K562 (cell line): Measurements from ENCODE around the gene FOXS1. TPM values are rescaled to one million over a fixed set of nuclear protein-coding genes. Genes with fewer than 3 reads are reported as not detected.
A peak's percentile ranks its signal among the peaks of the same experiment; 100 is the strongest.

Source experiments
- ATAC-seq: fragments of 200-7000 bp; cut with Tn5 transposase; 3 replicates; pipeline ENCODE4 v1.9.1; 2020; ENCODE audit warnings: moderate library complexity
- BruUV-seq: library from RNA; stranded (reverse); fragments of 400-500 nt; replicated peaks from 2 replicates; lab custom pipeline; 2021; lab: Mats Ljungman, UMichigan
- CTCF ChIA-PET: fragments of 300-600 bp; formaldehyde crosslinking; extraction: SDS; loops from one replicate; lab custom pipeline; 2021; ENCODE audit warnings: low intra/inter-chr PET ratio; lab: Yijun Ruan, JAX
- POLR2A ChIA-PET: fragments of 300-600, 350-650 bp; sonication (Branson Sonifier 250); formaldehyde crosslinking; extraction: SDS; loops from one replicate; lab custom pipeline; 2021; ENCODE audit warnings: antibody characterized with exemption, inconsistent platforms; lab: Yijun Ruan, JAX
- DNase-seq, 4 experiments: peaks; one replicate each; pipeline versions ENCODE4 v3.0.0 to v3.0.0-alpha.2; 2011 to 2018; ENCODE audit warnings: low spot score in 3 of 4, mixed read lengths in 3 of 4; ENCODE audit errors: extremely low read depth in 1 of 4
- FAIRE-seq: peaks from 2 replicates; lab custom pipeline; 2011; peaks lifted over from hg19 to GRCh38; lab: Jason Lieb, UNC
- H2AFZ ChIP-seq: 2 replicates; pipeline ENCODE4 v1.6.0; 2011; ENCODE audit warnings: low read depth, low read length, control low read depth, inconsistent platforms
- H3K27ac ChIP-seq: fragments of 200-600 bp; 3 replicates; pipeline ENCODE4 v1.8.0; 2011; ENCODE audit warnings: low read depth, mild to moderate bottlenecking, control low read depth, inconsistent platforms, low read length, moderate library complexity, mixed read lengths; ENCODE audit errors: extremely low read depth
- H3K27me3 ChIP-seq, 2 experiments: fragments of 300-600 bp in 1 of 2; 2 replicates in 1 of 2; 3 replicates in 1 of 2; pipeline versions ENCODE4 v1.6.0 to v1.8.0; 2011; ENCODE audit warnings: inconsistent platforms in 2 of 2, low read length in 2 of 2, mild to moderate bottlenecking in 1 of 2, mixed read lengths in 1 of 2, moderate library complexity in 1 of 2; ENCODE audit not compliant: control insufficient read depth in 2 of 2, insufficient read depth in 2 of 2
- H3K36me3 ChIP-seq: fragments of 300-600 bp; 3 replicates; pipeline ENCODE4 v1.8.0; 2011; ENCODE audit warnings: mild to moderate bottlenecking, low read length, inconsistent platforms; ENCODE audit not compliant: control insufficient read depth, insufficient read depth
- H3K4me1 ChIP-seq, 2 experiments: fragments of 200-600 bp in 1 of 2; replicated peaks in 1 of 2; 2 replicates in 1 of 2; 3 replicates in 1 of 2; pipeline versions ENCODE4 v1.5.1 to v1.8.0; 2011; ENCODE audit warnings: inconsistent platforms in 2 of 2, low read length in 2 of 2, mild to moderate bottlenecking in 1 of 2, mixed read lengths in 1 of 2, moderate library complexity in 1 of 2; ENCODE audit not compliant: control insufficient read depth in 2 of 2, insufficient read depth in 2 of 2
- H3K4me2 ChIP-seq: 2 replicates; pipeline ENCODE4 v1.6.1; 2011; ENCODE audit warnings: low read length, control low read depth, inconsistent platforms, mixed read lengths; ENCODE audit not compliant: insufficient read depth
- H3K4me3 ChIP-seq: fragments of 200-600 bp; sonication (generic), shearing (Covaris generic); 2 replicates; pipeline ENCODE4 v1.5.1; 2016; ENCODE audit warnings: control low read depth, inconsistent platforms
- H3K79me2 ChIP-seq: fragments of 200-600 bp; 3 replicates; pipeline ENCODE4 v1.8.0; 2011; ENCODE audit warnings: low read length, inconsistent platforms; ENCODE audit not compliant: control insufficient read depth, insufficient read depth
- H3K9ac ChIP-seq, 2 experiments: 2 replicates each; pipeline versions ENCODE4 v1.6.0 to v1.6.1; 2011; ENCODE audit warnings: low read depth in 2 of 2, low read length in 2 of 2, control low read depth in 1 of 2, inconsistent platforms in 1 of 2, mild to moderate bottlenecking in 1 of 2, mixed read lengths in 1 of 2; ENCODE audit not compliant: insufficient read depth in 1 of 2
- H3K9me1 ChIP-seq: one replicate; pipeline ENCODE4 v1.6.0; 2011; ENCODE audit warnings: inconsistent platforms, mild to moderate bottlenecking, low read length, moderate library complexity; ENCODE audit not compliant: control insufficient read depth, insufficient read depth
- H3K9me3 ChIP-seq: replicated peaks from 2 replicates; pipeline ENCODE4 v1.5.1; 2011; ENCODE audit warnings: low read depth, low read length, inconsistent platforms; ENCODE audit not compliant: control insufficient read depth, insufficient read depth
- H4K20me1 ChIP-seq: replicated peaks from 2 replicates; pipeline ENCODE4 v1.6.1; 2011; ENCODE audit warnings: low read length, inconsistent platforms, mixed read lengths; ENCODE audit not compliant: control insufficient read depth, insufficient read depth
- BRCA1 ChIP-seq, 2 experiments: fragments of 450-650 bp in 1 of 2; sonication (generic) in 1 of 2; formaldehyde crosslinking in 1 of 2; IDR thresholded peaks; 2 replicates each; pipeline versions ENCODE4 v1.5.0 to v1.6.1; 2017 to 2020; ENCODE audit warnings: mild to moderate bottlenecking in 1 of 2, missing genetic modification reagents in 1 of 2
- CCAR2 ChIP-seq: fragments of 200-400 bp; formaldehyde crosslinking; IDR thresholded peaks from 2 replicates; pipeline ENCODE4 v1.6.1; 2017; ENCODE audit warnings: mild to moderate bottlenecking, low read depth, low read length
- FOSL1 ChIP-seq: fragments of 200-800 bp; sonication (Bioruptor generic); conservative IDR thresholded peaks from 2 replicates; pipeline ENCODE4 v1.6.1; 2016; ENCODE audit warnings: missing genetic modification characterization, missing compliant biosample characterization
- FOXJ2 ChIP-seq: fragments of 200-800 bp; sonication (Bioruptor generic); IDR thresholded peaks from 2 replicates; pipeline ENCODE4 v1.6.1; 2016; ENCODE audit warnings: missing genetic modification characterization, missing compliant biosample characterization
- HEY1 ChIP-seq: fragments of 250-450 bp; sonication (Bioruptor Pico); IDR thresholded peaks from 2 replicates; pipeline ENCODE4 v1.5.0; 2020; ENCODE audit warnings: mild to moderate bottlenecking, moderate library complexity, borderline replicate concordance
- IRF2 ChIP-seq: sonication (generic); formaldehyde crosslinking; IDR thresholded peaks from 2 replicates; pipeline ENCODE4 v1.8.1; 2022; ENCODE audit warnings: mild to moderate bottlenecking, missing genetic modification reagents
- JUND ChIP-seq, 2 experiments: IDR thresholded peaks; 2 replicates in 1 of 2; 3 replicates in 1 of 2; pipeline ENCODE4 v1.6.1; 2011; ENCODE audit warnings: borderline replicate concordance in 2 of 2, low read depth in 2 of 2, low read length in 2 of 2, improper control_type of control experiment in 1 of 2, missing biosample characterization in 1 of 2, missing genetic modification characterization in 1 of 2, missing genetic modification reagents in 1 of 2
- MTA1 ChIP-seq: fragments of 450-650 bp; IDR thresholded peaks from 2 replicates; pipeline ENCODE4 v1.6.1; 2017; ENCODE audit warnings: borderline replicate concordance
- PHF20 ChIP-seq: fragments of 450-650 bp; IDR thresholded peaks from 2 replicates; pipeline ENCODE4 v1.6.1; 2018; ENCODE audit not compliant: partially characterized antibody
- ZNF121 ChIP-seq: sonication (generic); formaldehyde crosslinking; conservative IDR thresholded peaks from 2 replicates; pipeline ENCODE4 v1.8.0; 2022; ENCODE audit warnings: missing genetic modification reagents
- ZNF263 ChIP-seq: sonication (generic); formaldehyde crosslinking; IDR thresholded peaks from 2 replicates; pipeline ENCODE4 v1.8.0; 2022; ENCODE audit warnings: mild to moderate bottlenecking, missing genetic modification reagents, borderline replicate concordance
- ZNF282 ChIP-seq: sonication (generic); formaldehyde crosslinking; IDR thresholded peaks from 2 replicates; pipeline ENCODE4 v1.8.1; 2023; ENCODE audit warnings: missing genetic modification reagents
- WGBS: fragments of 100-300 bp; shearing (Covaris generic); methylation state at CpG from one replicate; pipeline ENCODE4 v1.1.6; 2016; ENCODE audit warnings: low coverage, mixed read lengths; ENCODE audit not compliant: insufficient coverage; ENCODE audit errors: missing lambda C conversion rate; 5-methylcytosine and 5-hydroxymethylcytosine counted together
- in situ Hi-C: fragments of 300-500 bp; cut with MboI; formaldehyde crosslinking; loops from 4 replicates; pipeline ENCODE4 v1.15.0; 2018; ENCODE audit warnings: inconsistent platforms, mixed read lengths
- intact Hi-C: fragments of 100-400 bp; cut with micrococcal nuclease; formaldehyde crosslinking; loops from 2 replicates; pipeline ENCODE4 v1.14.2; 2022
- polyA plus RNA-seq, 8 experiments: library from polyadenylated mRNA; depleted of rRNA in 4 of 8; stranded (reverse) in 5 of 8; unstranded in 3 of 8; fragments of >200 nt; fragmentation: Nextera tagmentation in 2 of 8; fragmentation: Illumina TruSeq in 1 of 8; extraction: Ambion mirVana in 2 of 8; extraction: Trizol in 1 of 8; gene quantifications; 2 replicates each; pipeline versions ENCODE4 v1.2.1 to v1.2.3, GENCODE V29; 2011 to 2014; ENCODE audit warnings: inconsistent platforms in 1 of 8, missing spikeins in 1 of 8
- total RNA-seq, 7 experiments: library from RNA; depleted of rRNA in 6 of 7; stranded (reverse); fragments of >200 nt in 6 of 7; fragmentation: Illumina TruSeq in 2 of 7; extraction: Trizol in 2 of 7; gene quantifications; 2 replicates each; pipeline versions ENCODE4 v1.2.1 to v1.2.3, GENCODE V29; 2011 to 2021; ENCODE audit warnings: low replicate concordance in 1 of 7
- TF ChIP-seq, protein P1 (sequence below): fragments of 250-450 bp; sonication (Bioruptor Pico); IDR thresholded peaks from 2 replicates; pipeline ENCODE4 v1.8.0; 2022; ENCODE audit warnings: inconsistent platforms, mild to moderate bottlenecking, moderate library complexity, borderline replicate concordance
- TF ChIP-seq, protein P2 (sequence below), 2 experiments: fragments of 450-650 bp; IDR thresholded peaks; 2 replicates each; pipeline ENCODE4 v1.6.1; 2018; ENCODE audit warnings: mild to moderate bottlenecking in 2 of 2, low read depth in 1 of 2; ENCODE audit not compliant: partially characterized antibody in 2 of 2

FOXS1 gene
- total and polyA plus RNA-seq, 9 of the 15 experiments (the other 6 are each of a cell fraction or from before 2014, with no cell fraction given) = not detected

DNA sequence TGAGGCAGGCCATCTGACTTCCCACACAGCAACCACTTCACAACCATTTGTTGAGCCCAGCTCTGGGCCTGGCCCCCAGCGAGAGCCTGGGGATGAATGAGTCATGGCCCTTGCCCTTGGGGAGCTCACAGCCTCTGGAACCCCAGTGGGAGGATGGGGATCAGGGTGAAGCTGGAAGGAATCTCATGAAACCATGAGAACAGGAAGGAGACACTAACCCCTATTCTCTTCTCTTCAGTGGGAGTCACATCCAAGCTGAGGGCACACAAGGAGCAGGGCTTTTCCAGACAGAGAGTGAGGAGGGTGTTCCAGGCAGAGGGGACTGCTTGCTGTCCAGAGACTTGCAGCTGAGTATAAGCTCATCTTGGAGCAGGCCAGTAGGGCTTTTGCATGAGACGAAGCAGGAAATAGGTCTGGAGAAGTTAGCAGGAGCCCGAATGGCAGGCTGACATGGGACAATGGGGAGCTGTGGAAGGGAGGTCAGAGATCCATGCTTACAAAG is 7.5 kb downstream of the FOXS1 start:
- no TSS peak for BruUV-seq
- ChIA-PET POLR2A (interaction anchor here (0.6 to 1.3 kb wide), 6 partner anchors 9 to 272 kb away, joined by 3 to 4 read pairs (median 3); partner anchors contain the start of gene PDRG1), CTCF (interaction anchor here (1.3 kb wide), 1 partner anchor 9 kb away, joined by 3 read pairs; no protein-coding TSS in a partner anchor)
- FAIRE-seq = no peak
- Histone ChIP-seq H3K4me3 (no peak overlapping the region), H3K4me1 (peaks cover 35 to 60% of the 10 kb centered on the region in 2 experiments), H3K4me2 (no peak overlapping the region), H3K9me1 (no peaks in the 10 kb centered on the region), H3K27ac (no peak overlapping the region), H3K9ac (peak overlapping the region in 1 of 2 experiments; percentile 78; a peak in 1 of 4 replicates), H3K79me2 (no peaks in the 10 kb centered on the region), H2AFZ (peak overlapping the region; percentile 40; the same call in 1 of the 2 replicates), H3K36me3 (no peaks in the 10 kb centered on the region), H3K27me3 (no peaks in the 10 kb centered on the region; a peak in 1 of 5 replicates), H4K20me1 (0 out of 2 replicates have a peak, but pooled peaks cover 6% of the 10 kb centered on the region), H3K9me3 (no peaks in the 10 kb centered on the region)
- WGBS = 33% methylated on average over 3 of the region's 3 CpGs
- no peak for ATAC-seq
- peak; percentile 26 to 57 (median 37) for DNase-seq
- in situ Hi-C loops = loop anchor here (25.0 kb wide), 1 partner anchor 824 kb away; the partner anchor contains the start of gene C20orf203
- intact Hi-C loops = loop anchor here (5.0 kb wide), 1 partner anchor 276 kb away; no protein-coding TSS in a partner anchor
- TF ChIP-seq MTA1 (no peak), PHF20 (no peak), FOXJ2 (no peak), ZNF282 (no peak), IRF2 (CRISPR knock-in tag) (no peak), ZNF263 (peak; percentile 94), JUND (IDR thresholded peaks at IDR 0.05; ENCODE audit: borderline replicate concordance, low read depth, low read length) (peak; percentile 55; the same call in 1 of the 2 replicates), JUND (tag; IDR thresholded peaks at IDR 0.05; ENCODE audit: borderline replicate concordance, low read depth, low read length) (peak; percentile 35; the same call in 1 of the 3 replicates), ZNF121 (CRISPR knock-in tag) (no peak), BRCA1 (IDR thresholded peaks at IDR 0.05) (no peak), BRCA1 (CRISPR knock-in tag; IDR thresholded peaks at IDR 0.05) (no peak), CCAR2 (no peak), FOSL1 (0 out of 2 replicates have a peak, but pooled peaks have one; percentile 29), HEY1 (CRISPR knock-in tag) (no peak)
- TF ChIP-seq, protein P1, sequence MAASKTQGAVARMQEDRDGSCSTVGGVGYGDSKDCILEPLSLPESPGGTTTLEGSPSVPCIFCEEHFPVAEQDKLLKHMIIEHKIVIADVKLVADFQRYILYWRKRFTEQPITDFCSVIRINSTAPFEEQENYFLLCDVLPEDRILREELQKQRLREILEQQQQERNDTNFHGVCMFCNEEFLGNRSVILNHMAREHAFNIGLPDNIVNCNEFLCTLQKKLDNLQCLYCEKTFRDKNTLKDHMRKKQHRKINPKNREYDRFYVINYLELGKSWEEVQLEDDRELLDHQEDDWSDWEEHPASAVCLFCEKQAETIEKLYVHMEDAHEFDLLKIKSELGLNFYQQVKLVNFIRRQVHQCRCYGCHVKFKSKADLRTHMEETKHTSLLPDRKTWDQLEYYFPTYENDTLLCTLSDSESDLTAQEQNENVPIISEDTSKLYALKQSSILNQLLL (CRISPR knock-in tag) = no peak
- TF ChIP-seq, protein P2, sequence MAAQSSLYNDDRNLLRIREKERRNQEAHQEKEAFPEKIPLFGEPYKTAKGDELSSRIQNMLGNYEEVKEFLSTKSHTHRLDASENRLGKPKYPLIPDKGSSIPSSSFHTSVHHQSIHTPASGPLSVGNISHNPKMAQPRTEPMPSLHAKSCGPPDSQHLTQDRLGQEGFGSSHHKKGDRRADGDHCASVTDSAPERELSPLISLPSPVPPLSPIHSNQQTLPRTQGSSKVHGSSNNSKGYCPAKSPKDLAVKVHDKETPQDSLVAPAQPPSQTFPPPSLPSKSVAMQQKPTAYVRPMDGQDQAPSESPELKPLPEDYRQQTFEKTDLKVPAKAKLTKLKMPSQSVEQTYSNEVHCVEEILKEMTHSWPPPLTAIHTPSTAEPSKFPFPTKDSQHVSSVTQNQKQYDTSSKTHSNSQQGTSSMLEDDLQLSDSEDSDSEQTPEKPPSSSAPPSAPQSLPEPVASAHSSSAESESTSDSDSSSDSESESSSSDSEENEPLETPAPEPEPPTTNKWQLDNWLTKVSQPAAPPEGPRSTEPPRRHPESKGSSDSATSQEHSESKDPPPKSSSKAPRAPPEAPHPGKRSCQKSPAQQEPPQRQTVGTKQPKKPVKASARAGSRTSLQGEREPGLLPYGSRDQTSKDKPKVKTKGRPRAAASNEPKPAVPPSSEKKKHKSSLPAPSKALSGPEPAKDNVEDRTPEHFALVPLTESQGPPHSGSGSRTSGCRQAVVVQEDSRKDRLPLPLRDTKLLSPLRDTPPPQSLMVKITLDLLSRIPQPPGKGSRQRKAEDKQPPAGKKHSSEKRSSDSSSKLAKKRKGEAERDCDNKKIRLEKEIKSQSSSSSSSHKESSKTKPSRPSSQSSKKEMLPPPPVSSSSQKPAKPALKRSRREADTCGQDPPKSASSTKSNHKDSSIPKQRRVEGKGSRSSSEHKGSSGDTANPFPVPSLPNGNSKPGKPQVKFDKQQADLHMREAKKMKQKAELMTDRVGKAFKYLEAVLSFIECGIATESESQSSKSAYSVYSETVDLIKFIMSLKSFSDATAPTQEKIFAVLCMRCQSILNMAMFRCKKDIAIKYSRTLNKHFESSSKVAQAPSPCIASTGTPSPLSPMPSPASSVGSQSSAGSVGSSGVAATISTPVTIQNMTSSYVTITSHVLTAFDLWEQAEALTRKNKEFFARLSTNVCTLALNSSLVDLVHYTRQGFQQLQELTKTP (IDR thresholded peaks at IDR 0.05; ENCODE audit: low read depth in 1 of 2, partially characterized antibody in 2 of 2) = no peak
